GM12878 (cell line): Measurements from ENCODE around the gene GCM1. TPM values are rescaled to one million over a fixed set of nuclear protein-coding genes. Genes with fewer than 3 reads are reported as not detected.

ENCODE experiments used
- ATAC-seq: fragments of 200-7000 bp; cut with Tn5 transposase; 3 replicates; pipeline ENCODE4 v1.9.1; 2020; ENCODE audit warnings: mild to moderate bottlenecking, moderate library complexity
- BruUV-seq: library from RNA; stranded (reverse); fragments of 400-500 nt; replicated peaks from 2 replicates; lab custom pipeline; 2021; lab: Mats Ljungman, UMichigan
- CTCF ChIA-PET: fragments of 300-600 bp; sonication (Branson Sonifier 250); formaldehyde crosslinking; extraction: SDS; loops from one replicate; lab custom pipeline; 2021; ENCODE audit warnings: inconsistent platforms; lab: Yijun Ruan, JAX
- POLR2A ChIA-PET: fragments of 350-600 bp; formaldehyde crosslinking; extraction: SDS; loops from one replicate; lab custom pipeline; 2021; ENCODE audit warnings: inconsistent platforms; lab: Charles Lee
- RAD21 ChIA-PET: fragments of 300-600 bp; sonication (Branson Sonifier 250); formaldehyde crosslinking; loops from one replicate; lab custom pipeline; 2023; ENCODE audit warnings: antibody characterized with exemption; ENCODE audit not compliant: unreplicated experiment; lab: Charles Lee
- SMC1A ChIA-PET: fragments of 300-600 bp; sonication (Branson Sonifier 250); formaldehyde crosslinking; loops from one replicate; lab custom pipeline; 2023; ENCODE audit not compliant: unreplicated experiment, uncharacterized antibody; lab: Charles Lee
- DNase-seq: peaks from one replicate; pipeline ENCODE4 v3.0.0-alpha.2; 2011; ENCODE audit warnings: low read depth, low spot score
- FAIRE-seq: peaks from 3 replicates; lab custom pipeline; 2011; peaks lifted over from hg19 to GRCh38; lab: Jason Lieb, UNC
- H2AFZ ChIP-seq: 2 replicates; pipeline ENCODE4 v1.6.0; 2011; ENCODE audit warnings: low read depth, low read length, control low read depth; ENCODE audit not compliant: control insufficient read depth
- H3K27ac ChIP-seq: 2 replicates; pipeline ENCODE4 v1.5.1; 2011; ENCODE audit warnings: control low read depth; ENCODE audit not compliant: control insufficient read depth, insufficient read depth
- H3K27me3 ChIP-seq, 2 experiments: replicated peaks in 1 of 2; 2 replicates each; pipeline versions ENCODE4 v1.6.0 to v1.6.1; 2011; ENCODE audit warnings: low read length in 1 of 2; ENCODE audit not compliant: control insufficient read depth in 2 of 2, insufficient read depth in 2 of 2
- H3K36me3 ChIP-seq, 2 experiments: 2 replicates each; pipeline ENCODE4 v1.5.1; 2011; ENCODE audit warnings: low read length in 1 of 2; ENCODE audit not compliant: control insufficient read depth in 2 of 2, insufficient read depth in 2 of 2
- H3K4me1 ChIP-seq: 2 replicates; pipeline ENCODE4 v1.6.1; 2011; ENCODE audit warnings: mild to moderate bottlenecking, low read length, moderate library complexity, mixed read lengths; ENCODE audit not compliant: control insufficient read depth, insufficient read depth
- H3K4me2 ChIP-seq: 2 replicates; pipeline ENCODE4 v1.6.0; 2011; ENCODE audit warnings: control low read depth; ENCODE audit not compliant: control insufficient read depth, insufficient read depth
- H3K4me3 ChIP-seq: fragments of 200-600 bp; sonication (generic); 2 replicates; pipeline ENCODE4 v1.5.1; 2016
- H3K79me2 ChIP-seq: 2 replicates; pipeline ENCODE4 v1.6.0; 2011; ENCODE audit warnings: low read length; ENCODE audit not compliant: control insufficient read depth, insufficient read depth
- H3K9ac ChIP-seq: 2 replicates; pipeline ENCODE4 v1.8.0; 2011; ENCODE audit warnings: low read length, control low read depth, mixed read lengths; ENCODE audit not compliant: control insufficient read depth, insufficient read depth
- H3K9me3 ChIP-seq: replicated peaks from 3 replicates; pipeline ENCODE4 v1.5.1; 2011; ENCODE audit warnings: mild to moderate bottlenecking, low read length; ENCODE audit not compliant: control insufficient read depth, insufficient read depth
- H4K20me1 ChIP-seq: 2 replicates; pipeline ENCODE4 v1.6.0; 2011; ENCODE audit not compliant: control insufficient read depth, insufficient read depth
- ELK1 ChIP-seq: IDR thresholded peaks from 2 replicates; pipeline ENCODE4 v1.6.1; 2012; ENCODE audit warnings: low read depth, low read length, improper control_type of control experiment
- HDAC2 ChIP-seq: fragments of 200-600 bp; sonication (generic); IDR thresholded peaks from 2 replicates; pipeline ENCODE4 v1.6.1; 2017
- IKZF2 ChIP-seq, 2 experiments: fragments of 450-650 bp; IDR thresholded peaks; 2 replicates each; pipeline ENCODE4 v1.6.1; 2017; ENCODE audit warnings: mild to moderate bottlenecking in 2 of 2, moderate library complexity in 2 of 2
- MXI1 ChIP-seq: fragments of 150-350 bp; IDR thresholded peaks from 2 replicates; pipeline ENCODE4 v1.6.1; 2011; ENCODE audit warnings: low read depth, mild to moderate bottlenecking, inconsistent platforms, low read length, improper control_type of control experiment
- WGBS: methylation state at CpG from one replicate; pipeline ENCODE4 v1.1.6; 2016; ENCODE audit warnings: low lambda C conversion rate; ENCODE audit not compliant: insufficient replicate concordance, insufficient coverage; ENCODE audit errors: missing lambda C conversion rate; 5-methylcytosine and 5-hydroxymethylcytosine counted together
- in situ Hi-C: fragments of 300-500 bp; cut with MboI; formaldehyde crosslinking; loops from 9 replicates; pipeline ENCODE4 v1.14.3; 2018; ENCODE audit warnings: mixed read lengths
- intact Hi-C: fragments of 100-400 bp; cut with micrococcal nuclease; formaldehyde crosslinking; loops from one replicate; pipeline ENCODE4 v1.14.2; 2022; ENCODE audit not compliant: unreplicated experiment
- polyA plus RNA-seq, 11 experiments: library from polyadenylated mRNA; depleted of rRNA in 4 of 11; unstranded in 6 of 11; stranded (reverse) in 5 of 11; fragments of >200 nt; fragmentation: Nextera tagmentation in 4 of 11; fragmentation: Illumina TruSeq in 1 of 11; extraction: Ambion mirVana in 4 of 11; extraction: Trizol in 1 of 11; gene quantifications; 1 replicate in 1 of 11; 2 replicates in 10 of 11; pipeline versions ENCODE4 v1.2.1 to v1.2.3, GENCODE V29; 2011 to 2016; ENCODE audit warnings: inconsistent platforms in 2 of 11, missing spikeins in 2 of 11, low read depth in 1 of 11
- total RNA-seq, 4 experiments: library from RNA; depleted of rRNA in 3 of 4; stranded (reverse); fragments of >200 nt in 3 of 4; fragmentation: Illumina TruSeq in 1 of 4; extraction: Trizol in 1 of 4; gene quantifications; 2 replicates each; pipeline versions ENCODE4 v1.2.1 to v1.2.3, GENCODE V29; 2013 to 2021

The GCM1 gene
- total and polyA plus RNA-seq, 10 of the 15 experiments (the other 5 are each of a cell fraction or from before 2014, with no cell fraction given): 0.04 to 0.08 (median 0.05) TPM; not detected in 5

GRCh38 chr6:53119772-53120409 lies 28.8 kb downstream of the GCM1 start:
- Histone ChIP-seq H3K36me3 (no peaks in the 10 kb centered on the region), H3K4me3 (no peak overlapping the region), H3K9me3 (no peaks in the 10 kb centered on the region), H3K27me3 (peaks cover 0 to 3% of the 10 kb centered on the region in 2 experiments; a peak in 3 of 4 replicates), H3K27ac (no peak overlapping the region), H3K9ac (no peak overlapping the region), H3K79me2 (no peaks in the 10 kb centered on the region), H4K20me1 (no peaks in the 10 kb centered on the region), H2AFZ (no peak overlapping the region), H3K4me2 (no peak overlapping the region), H3K4me1 (no peaks in the 10 kb centered on the region)
- no TSS peak for BruUV-seq
- WGBS: 8% methylated on average over 4 of the region's 4 CpGs
- TF ChIP-seq ELK1: no peak
- ChIA-PET SMC1A (interaction anchor here (0.6 to 1.0 kb wide), 2 partner anchors 39 to 467 kb away, joined by 3 read pairs; no protein-coding TSS in a partner anchor), CTCF (no interaction called here), RAD21 (no interaction called here), POLR2A (no interaction called here)
- FAIRE-seq (no peak), DNase-seq (no peak), ATAC-seq (no peak)
- intact Hi-C loops (no loop called here), in situ Hi-C loops (no loop called here)

GRCh38 chr6:53119349-53119748 lies 29.3 kb downstream of the GCM1 start:
- Histone ChIP-seq H3K4me3 (no peak overlapping the region), H3K4me1 (no peaks in the 10 kb centered on the region), H3K36me3 (no peaks in the 10 kb centered on the region), H4K20me1 (no peaks in the 10 kb centered on the region), H3K9me3 (no peaks in the 10 kb centered on the region), H3K27ac (no peak overlapping the region), H3K79me2 (no peaks in the 10 kb centered on the region), H3K4me2 (no peak overlapping the region), H3K27me3 (peaks cover 0 to 3% of the 10 kb centered on the region in 2 experiments; a peak in 3 of 4 replicates), H2AFZ (no peak overlapping the region)
- ChIA-PET POLR2A (no interaction called here), CTCF (no interaction called here), SMC1A (interaction anchor here (1.0 kb wide), 1 partner anchor 39 kb away, joined by 3 read pairs; no protein-coding TSS in a partner anchor), RAD21 (no interaction called here)
- in situ Hi-C loops (no loop called here), intact Hi-C loops (no loop called here)
- DNase-seq (no peak), ATAC-seq (no peak), FAIRE-seq (no peak)
- no TSS peak for BruUV-seq
- WGBS: 0% methylated on average over 1 of the region's 1 CpG
- TF ChIP-seq IKZF2 (IDR thresholded peaks at IDR 0.05) (no peak), HDAC2 (no peak), MXI1 (no peak)
- TF ChIP-seq, all 136 proteins: peak for 0
- H3K9ac ChIP-seq: no peak overlapping the region
